Colonic mucosa (tissue), 4 donors: ENCODE data around the gene TMEM31. TPM values are rescaled to one million over a fixed set of nuclear protein-coding genes. Genes with fewer than 3 reads are reported as not detected.

Source experiments
- DNase-seq: peaks from one replicate; pipeline ENCODE4 v3.0.0-alpha.2; 2020
- H3K27ac ChIP-seq: fragments of 200-600 bp; one replicate; pipeline ENCODE4 v1.8.0; 2021
- H3K27me3 ChIP-seq: fragments of 200-600 bp; one replicate; pipeline ENCODE4 v1.8.0; 2021
- H3K36me3 ChIP-seq: fragments of 200-600 bp; one replicate; pipeline ENCODE4 v1.8.0; 2021
- H3K4me1 ChIP-seq: fragments of 200-600 bp; one replicate; pipeline ENCODE4 v1.8.0; 2021; ENCODE audit warnings: mild to moderate bottlenecking
- H3K4me3 ChIP-seq: fragments of 200-600 bp; one replicate; pipeline ENCODE4 v1.8.0; 2021
- H3K9ac ChIP-seq, 2 donors: one replicate each; pipeline ENCODE4 v1.7.0; 2013; ENCODE audit warnings: control low read depth in 2 of 2, low read depth in 2 of 2, low read length in 2 of 2
- H3K9me3 ChIP-seq: fragments of 200-600 bp; one replicate; pipeline ENCODE4 v1.8.0; 2021
- CTCF ChIP-seq: fragments of 200-600 bp; IDR thresholded peaks from one replicate; pipeline ENCODE4 v1.8.0; 2022; ENCODE audit warnings: antibody characterized with exemption, mild to moderate bottlenecking
- intact Hi-C: fragments of 100-400 bp; cut with DNase I; formaldehyde crosslinking; loops from one replicate; pipeline ENCODE4 v1.14.1; 2022
- total RNA-seq, 2 donors: library from RNA; stranded (reverse); fragmentation: NEBNext Ultra II Directional in 1 of 2; extraction: Animal tissue kit (Norgen Biotek cat#: 25700) in 1 of 2; gene quantifications; one replicate each; pipeline ENCODE4 v1.2.1, GENCODE V29; 2021
- donor health status: healthy.
- donor health status: DM: no; HTN: no; CAD: no.
- donor health status: DM: no; HTN: no; CAD: no.

TMEM31 gene
- total RNA-seq: not detected

DNA sequence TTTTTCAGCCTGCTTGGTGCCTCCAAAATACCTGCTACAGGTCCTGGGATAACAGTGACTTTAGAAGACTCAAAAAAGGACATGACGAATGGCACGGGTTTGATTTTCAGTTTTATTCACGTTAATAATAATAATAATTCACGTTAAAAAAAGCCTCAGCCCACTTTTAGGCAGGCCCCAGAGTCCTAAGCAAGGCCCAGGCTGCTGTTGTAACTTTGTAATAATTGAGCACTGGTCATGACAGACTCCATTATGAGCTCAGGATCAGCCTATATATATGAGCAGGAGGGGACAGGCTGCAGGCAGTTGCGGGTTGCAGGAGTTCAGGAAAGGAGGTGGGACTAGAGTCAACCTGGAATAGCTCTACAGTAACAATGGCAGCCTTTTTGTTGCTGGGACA, at the start of gene TMEM31:
Gene TMEM31, plus strand, starts transcription at position 301 of the 400 bp plus-strand sequence. CDS start 1,350 bp downstream, outside the sequence.
- intact Hi-C loops: loop anchor here (5.0 kb wide), 1 partner anchor 67 kb away; the partner anchor contains the start of gene PLP1
- no peak within 1 kb of the TSS for H3K27ac ChIP-seq
- TF ChIP-seq CTCF: no peak

GRCh38 chrX:103663981-103664762, 46.5 kb upstream of the TMEM31 start:
- Histone ChIP-seq H3K27me3 (peaks cover 6% of the 10 kb centered on the region), H3K36me3 (no peaks in the 10 kb centered on the region), H3K27ac (no peak overlapping the region), H3K9me3 (no peaks in the 10 kb centered on the region), H3K4me1 (no peaks in the 10 kb centered on the region), H3K4me3 (no peak overlapping the region), H3K9ac (no peak overlapping the region)
- DNase-seq: no peak
- intact Hi-C loops: no loop called here
- no peak for TF ChIP-seq CTCF

More for the DNA sequence above, at the start of gene TMEM31:
- H3K36me3 ChIP-seq: no peaks in the 10 kb centered on the region
- H3K27me3 ChIP-seq: no peaks in the 10 kb centered on the region
- H3K9me3 ChIP-seq: no peaks in the 10 kb centered on the region
- no peak for DNase-seq
- no peak within 1 kb of the TSS for H3K4me3 ChIP-seq
- no peak within 1 kb of the TSS for H3K9ac ChIP-seq
- H3K4me1 ChIP-seq: no peaks in the 10 kb centered on the region

- intact Hi-C loops: no loop called here
- Histone ChIP-seq H3K27ac (no peak overlapping the region), H3K36me3 (no peaks in the 10 kb centered on the region), H3K9me3 (no peaks in the 10 kb centered on the region), H3K4me3 (no peak overlapping the region), H3K27me3 (peaks cover 6% of the 10 kb centered on the region), H3K9ac (no peak overlapping the region), H3K4me1 (no peaks in the 10 kb centered on the region)
- no peak for TF ChIP-seq CTCF
- DNase-seq: no peak
Observed at GRCh38 chrX:103666202-103667107, 44.3 kb upstream of the TMEM31 start.

- intact Hi-C loops: no loop called here
- Histone ChIP-seq H3K9ac (no peak overlapping the region), H3K4me1 (no peaks in the 10 kb centered on the region), H3K27ac (no peak overlapping the region), H3K9me3 (no peaks in the 10 kb centered on the region), H3K4me3 (no peak overlapping the region), H3K27me3 (peaks cover under 1% of the 10 kb centered on the region), H3K36me3 (no peaks in the 10 kb centered on the region)
- no peak for DNase-seq
- TF ChIP-seq CTCF: no peak
Observed at GRCh38 chrX:103669745-103670144, 41.0 kb upstream of the TMEM31 start.

DNA sequence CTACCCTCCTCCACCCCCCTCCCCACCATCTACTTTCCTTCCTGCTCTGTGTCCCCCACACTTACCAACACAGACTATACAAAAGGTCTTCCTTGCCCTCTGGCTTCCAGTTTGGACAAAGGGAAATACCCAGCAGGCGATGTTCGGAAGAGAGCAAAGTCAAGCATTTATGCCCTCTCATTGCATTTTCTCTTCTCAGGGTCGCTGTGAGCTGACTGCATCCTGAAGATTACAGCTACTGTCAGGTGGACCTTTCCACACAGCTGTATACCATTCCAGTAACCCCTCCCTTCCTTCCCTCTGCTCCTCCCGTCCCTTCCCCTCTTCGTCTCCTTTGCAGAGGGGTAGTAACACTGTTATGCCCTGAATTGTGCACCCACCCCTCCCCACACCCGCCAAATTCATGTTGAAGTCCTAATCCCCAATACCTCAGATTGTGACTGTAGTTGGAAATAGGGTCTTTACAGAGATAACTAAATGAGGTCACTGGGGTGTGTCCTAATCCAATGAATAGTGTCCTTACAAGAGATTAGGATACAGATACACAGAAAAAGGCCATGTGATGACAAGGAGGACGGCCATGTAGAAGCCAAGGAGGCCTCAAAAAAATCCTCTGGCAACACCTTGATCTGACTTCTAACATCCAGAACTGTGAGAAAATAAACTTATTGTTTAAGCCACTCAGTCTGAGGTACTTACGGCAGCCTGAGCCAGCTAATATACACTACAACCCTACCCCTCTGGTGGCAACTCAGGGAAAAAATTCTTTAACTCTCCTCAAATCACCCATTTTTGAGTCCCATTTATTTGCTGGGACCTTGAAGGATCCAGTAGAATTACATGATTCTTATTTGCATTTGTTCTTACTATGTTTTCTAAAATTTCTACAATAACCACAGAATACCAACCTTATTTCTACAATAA, 35.9 kb upstream of the TMEM31 start:
- Histone ChIP-seq H3K9ac (no peak overlapping the region), H3K36me3 (peaks cover 3% of the 10 kb centered on the region), H3K27ac (no peak overlapping the region), H3K4me3 (no peak overlapping the region), H3K27me3 (no peaks in the 10 kb centered on the region), H3K4me1 (no peaks in the 10 kb centered on the region), H3K9me3 (no peaks in the 10 kb centered on the region)
- intact Hi-C loops: no loop called here
- no peak for TF ChIP-seq CTCF
- DNase-seq: no peak
